Neuron (in vitro differentiated cells): ENCODE data around the gene MIEF2.
A peak's percentile ranks its signal among the peaks of the same experiment; 100 is the strongest.
"Not testable (repeated sequence)": the region's sequence is repeated elsewhere in the genome, so short reads cannot be mapped to it uniquely, and the experiment has no call there.

ENCODE experiments used
- H2AFZ ChIP-seq: one replicate; pipeline ENCODE4 v1.6.1; 2013; ENCODE audit warnings: low read depth, mild to moderate bottlenecking, inconsistent platforms, low read length, moderate library complexity
- H3K27me3 ChIP-seq: one replicate; pipeline ENCODE4 v1.6.1; 2013; ENCODE audit warnings: low read length; ENCODE audit not compliant: insufficient read depth
- H3K36me3 ChIP-seq: one replicate; pipeline ENCODE4 v1.6.1; 2013; ENCODE audit warnings: low read length; ENCODE audit not compliant: insufficient read depth
- H3K4me1 ChIP-seq: one replicate; pipeline ENCODE4 v1.6.1; 2013; ENCODE audit warnings: low read length; ENCODE audit not compliant: insufficient read depth
- H3K4me3 ChIP-seq: 2 replicates; pipeline ENCODE4 v1.5.1; 2013; ENCODE audit warnings: mild to moderate bottlenecking, low read length, moderate library complexity
- H3K9me3 ChIP-seq: one replicate; pipeline ENCODE4 v1.6.1; 2013; ENCODE audit warnings: low read length

The MIEF2 gene

GRCh38 chr17:18260332-18261145 lies at the start of gene MIEF2:
MIEF2 (plus strand) TSS chr17:18260662; CDS start chr17:18262721, 2,059 bp downstream.
- Histone ChIP-seq H3K36me3 (peaks cover 27% of the 10 kb centered on the region), H3K4me3 (peak within 1 kb of the TSS; percentile 65), H3K4me1 (peaks cover 22% of the 10 kb centered on the region), H3K27me3 (no peaks in the 10 kb centered on the region), H3K9me3 (no peaks in the 10 kb centered on the region), H2AFZ (peak within 1 kb of the TSS; percentile 75)

GRCh38 chr17:18213666-18214270 lies 46.7 kb upstream of the MIEF2 start:
- Histone ChIP-seq H3K4me3 (no peak overlapping the region), H2AFZ (no peak overlapping the region), H3K4me1 (peaks cover 4% of the 10 kb centered on the region), H3K9me3 (no peaks in the 10 kb centered on the region), H3K36me3 (peaks cover 17% of the 10 kb centered on the region), H3K27me3 (no peaks in the 10 kb centered on the region)

DNA sequence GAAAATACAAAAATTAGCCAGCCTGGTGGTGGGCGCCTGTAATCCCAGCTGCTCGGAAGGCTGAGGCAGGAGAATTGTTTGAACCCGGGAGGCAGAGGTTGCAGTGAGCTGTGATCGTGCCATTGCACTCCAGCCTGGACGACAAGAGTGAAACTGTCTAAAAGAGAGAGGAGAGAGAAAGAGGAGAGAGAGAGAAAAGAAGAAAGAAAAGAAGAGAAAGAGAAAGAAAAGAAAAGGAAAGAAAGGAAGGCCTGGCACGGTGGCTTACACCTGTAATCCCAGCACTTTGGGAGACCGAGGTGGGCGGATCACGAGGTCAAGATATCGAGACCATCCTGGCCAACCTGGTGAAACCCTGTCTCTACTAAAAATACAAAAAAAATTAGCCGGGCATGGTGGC lies 43.6 kb upstream of the MIEF2 start:
- not testable (repeated sequence) for H3K36me3 ChIP-seq, H3K4me1 ChIP-seq, H3K27me3 ChIP-seq, H3K9me3 ChIP-seq, H3K4me3 ChIP-seq, H2AFZ ChIP-seq

GRCh38 chr17:18217412-18218015 lies 42.9 kb upstream of the MIEF2 start:
- Histone ChIP-seq H3K4me1 (peaks cover 4% of the 10 kb centered on the region), H3K4me3 (no peak overlapping the region), H3K9me3 (no peaks in the 10 kb centered on the region), H3K36me3 (no peaks in the 10 kb centered on the region), H3K27me3 (no peaks in the 10 kb centered on the region), H2AFZ (no peak overlapping the region)

GRCh38 chr17:18218756-18219415 lies 41.6 kb upstream of the MIEF2 start:
- Histone ChIP-seq H2AFZ (no peak overlapping the region), H3K4me1 (peaks cover 4% of the 10 kb centered on the region), H3K4me3 (no peak overlapping the region), H3K36me3 (no peaks in the 10 kb centered on the region), H3K9me3 (no peaks in the 10 kb centered on the region), H3K27me3 (no peaks in the 10 kb centered on the region)

DNA sequence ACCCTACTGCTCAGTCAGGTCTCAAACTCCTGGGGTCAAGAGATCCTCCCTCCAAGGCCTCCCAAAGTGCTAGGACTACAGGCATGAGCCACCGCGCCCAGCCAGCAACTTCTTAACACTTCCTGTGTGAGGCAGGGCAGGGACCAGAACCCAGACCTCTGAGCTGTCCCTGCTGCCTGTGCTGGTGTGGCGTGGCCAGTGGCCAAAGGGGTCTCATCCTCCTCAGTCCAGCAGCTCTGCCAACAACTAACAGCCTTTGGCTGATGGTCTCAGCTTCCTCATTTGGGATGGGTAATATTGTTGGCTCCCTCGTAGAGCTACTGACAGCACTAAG lies 36.4 kb upstream of the MIEF2 start:
- H3K4me1 ChIP-seq: peaks cover 31% of the 10 kb centered on the region
- no peaks in the 10 kb centered on the region for H3K9me3 ChIP-seq
- peak overlapping the region; percentile 30 for H2AFZ ChIP-seq
- no peaks in the 10 kb centered on the region for H3K36me3 ChIP-seq
- peak overlapping the region; percentile 64 for H3K4me3 ChIP-seq
- H3K27me3 ChIP-seq: no peaks in the 10 kb centered on the region

DNA sequence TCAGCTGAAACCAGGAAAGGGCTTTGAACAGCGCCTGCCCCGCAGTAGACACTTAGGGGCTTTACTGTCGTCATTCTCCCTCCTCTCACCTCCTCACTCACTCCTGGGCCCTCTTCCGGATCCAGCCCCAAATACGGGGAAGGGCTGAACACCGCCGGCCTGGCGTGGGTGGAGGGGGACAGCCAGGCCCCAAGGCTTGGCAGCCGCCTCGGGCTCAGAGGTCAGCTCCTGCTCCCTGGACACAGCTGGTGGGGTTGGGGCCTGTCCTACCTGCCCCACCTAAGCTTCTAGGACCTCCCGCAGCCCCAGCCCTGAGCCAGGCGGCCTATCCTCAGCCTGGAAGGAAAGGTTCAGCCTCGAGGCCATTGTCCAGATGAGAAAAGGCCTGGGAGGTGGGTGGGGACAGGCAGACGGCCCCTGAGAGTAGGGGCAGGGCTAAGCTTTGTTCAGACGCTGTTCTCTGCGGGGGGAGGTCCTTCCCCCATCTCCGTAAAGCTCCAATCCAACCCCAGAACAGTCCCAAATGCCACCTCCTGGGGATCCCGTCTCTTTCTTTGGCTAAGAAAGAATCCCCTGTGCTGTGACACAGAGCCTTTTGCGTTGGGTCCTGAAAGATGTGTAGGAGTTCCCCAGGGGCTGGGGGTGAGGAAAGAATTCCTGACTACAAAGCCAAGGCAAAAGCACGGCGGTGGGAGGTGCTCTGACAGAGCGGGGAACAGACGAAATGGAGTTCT lies 35.9 kb upstream of the MIEF2 start:
- H3K36me3 ChIP-seq: no peaks in the 10 kb centered on the region
- H3K4me1 ChIP-seq: peaks cover 37% of the 10 kb centered on the region
- no peaks in the 10 kb centered on the region for H3K9me3 ChIP-seq
- no peaks in the 10 kb centered on the region for H3K27me3 ChIP-seq
- peak overlapping the region; percentile 30 for H2AFZ ChIP-seq
- peak overlapping the region; percentile 64 for H3K4me3 ChIP-seq

- H3K4me3 ChIP-seq: peak within 1 kb of the TSS; percentile 86
- peaks cover 43% of the 10 kb centered on the region for H3K4me1 ChIP-seq
- H3K36me3 ChIP-seq: no peaks in the 10 kb centered on the region
- no peaks in the 10 kb centered on the region for H3K27me3 ChIP-seq
- H2AFZ ChIP-seq: peak within 1 kb of the TSS; percentile 30
- no peaks in the 10 kb centered on the region for H3K9me3 ChIP-seq
Observed at GRCh38 chr17:18225121-18225641, 35.3 kb upstream of the MIEF2 start, which contains the start of gene LLGL1. LLGL1 (plus strand) TSS chr17:18225635; CDS start chr17:18225683, 48 bp downstream.

GRCh38 chr17:18225642-18226283 lies 34.7 kb upstream of the MIEF2 start:
- Histone ChIP-seq H3K36me3 (no peaks in the 10 kb centered on the region), H3K27me3 (no peaks in the 10 kb centered on the region), H3K4me1 (peaks cover 49% of the 10 kb centered on the region), H3K9me3 (no peaks in the 10 kb centered on the region), H2AFZ (no peak overlapping the region), H3K4me3 (peak overlapping the region; percentile 86)

GRCh38 chr17:18226284-18226945 lies 34.0 kb upstream of the MIEF2 start:
- no peaks in the 10 kb centered on the region for H3K9me3 ChIP-seq
- H3K4me3 ChIP-seq: peak overlapping the region; percentile 86
- H3K4me1 ChIP-seq: peaks cover 55% of the 10 kb centered on the region
- no peaks in the 10 kb centered on the region for H3K27me3 ChIP-seq
- H3K36me3 ChIP-seq: no peaks in the 10 kb centered on the region
- H2AFZ ChIP-seq: no peak overlapping the region

- Histone ChIP-seq H3K4me1 (peaks cover 63% of the 10 kb centered on the region), H2AFZ (no peak overlapping the region), H3K27me3 (no peaks in the 10 kb centered on the region), H3K9me3 (no peaks in the 10 kb centered on the region), H3K4me3 (no peak overlapping the region), H3K36me3 (peaks cover 4% of the 10 kb centered on the region)
Observed at GRCh38 chr17:18227635-18228034, 32.8 kb upstream of the MIEF2 start.
